Pulmonary artery endothelial cell (primary cell): ENCODE measurements around the gene C4orf50. TPM values are rescaled to one million over a fixed set of nuclear protein-coding genes. Genes with fewer than 3 reads are reported as not detected.
A peak's percentile ranks its signal among the peaks of the same experiment; 100 is the strongest.
"Not testable (repeated sequence)": the region's sequence is repeated elsewhere in the genome, so short reads cannot be mapped to it uniquely, and the experiment has no call there.

ENCODE experiments used
- DNase-seq: peaks from one replicate; pipeline ENCODE4 v3.0.0-alpha.2; 2011; ENCODE audit warnings: low read depth, low spot score
- total RNA-seq: library from RNA; depleted of rRNA; stranded (reverse); fragments of >200 nt; gene quantifications from 2 replicates; pipeline ENCODE4 v1.2.3, GENCODE V29; 2014

C4orf50 gene
- total RNA-seq, 1 donor from 2014 or later: not detected

GRCh38 chr4:5969777-5970176 lies 48.5 kb downstream of the C4orf50 start:
- no peak for DNase-seq

GRCh38 chr4:5969336-5969735 lies 48.9 kb downstream of the C4orf50 start:
- DNase-seq: no peak

- DNase-seq: no peak
These were observed 50.0 kb downstream of the C4orf50 start for GRCh38 chr4:5968246-5968645.

GRCh38 chr4:5967783-5968182 lies 50.4 kb downstream of the C4orf50 start:
- DNase-seq: no peak

- DNase-seq: no peak
These were observed 53.0 kb downstream of the C4orf50 start for GRCh38 chr4:5965225-5965624.

GRCh38 chr4:5964030-5964429 lies 54.2 kb downstream of the C4orf50 start:
- no peak for DNase-seq

GRCh38 chr4:5963611-5964010 lies 54.6 kb downstream of the C4orf50 start:
- no peak for DNase-seq

GRCh38 chr4:5962416-5962815 lies 55.8 kb downstream of the C4orf50 start:
- DNase-seq: no peak

GRCh38 chr4:5960252-5960880 lies 57.9 kb downstream of the C4orf50 start:
- DNase-seq: no peak

- no peak for DNase-seq
These were observed 58.8 kb downstream of the C4orf50 start for GRCh38 chr4:5959211-5959982.

GRCh38 chr4:5958199-5958735 lies 60.0 kb downstream of the C4orf50 start:
- no peak for DNase-seq

- no peak for DNase-seq
These were observed 61.2 kb downstream of the C4orf50 start for GRCh38 chr4:5957076-5957475.

- DNase-seq: peak; percentile 60
These were observed 61.8 kb downstream of the C4orf50 start for GRCh38 chr4:5956285-5957021.

- DNase-seq: no peak
These were observed 62.4 kb downstream of the C4orf50 start for GRCh38 chr4:5955856-5956255.

GRCh38 chr4:5955201-5955821 lies 62.9 kb downstream of the C4orf50 start:
- peak; percentile 56 for DNase-seq

GRCh38 chr4:5954056-5954760 lies 64.0 kb downstream of the C4orf50 start:
- no peak for DNase-seq

- DNase-seq: no peak
These were observed 65.0 kb downstream of the C4orf50 start for GRCh38 chr4:5952975-5953951.

GRCh38 chr4:5952286-5952974 lies 65.8 kb downstream of the C4orf50 start:
- no peak for DNase-seq

GRCh38 chr4:5946653-5947052 lies 71.6 kb downstream of the C4orf50 start:
- DNase-seq: not testable (repeated sequence)
